ENCODE data around the gene TMEM163.

DNA sequence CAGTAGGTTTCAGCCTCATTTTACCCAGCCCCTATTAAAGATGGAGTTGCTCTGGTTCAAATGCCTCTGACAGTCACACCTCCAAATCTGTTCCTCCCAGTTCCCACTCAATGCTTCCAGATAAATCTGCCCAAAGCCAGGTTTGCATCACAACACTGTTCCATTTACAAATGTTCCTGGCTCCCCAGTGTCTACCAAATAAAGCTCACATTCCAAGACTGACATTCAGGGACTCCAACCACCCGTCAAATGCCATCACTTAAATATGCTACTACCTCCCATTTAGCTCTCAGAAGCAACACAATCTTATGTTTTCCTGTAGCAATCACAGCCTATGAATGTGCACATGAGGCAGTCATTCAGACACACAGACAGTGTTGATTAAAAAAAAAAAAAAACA, 127.3 kb downstream of the TMEM163 start:
- TF ChIP-seq, protein P1, sequence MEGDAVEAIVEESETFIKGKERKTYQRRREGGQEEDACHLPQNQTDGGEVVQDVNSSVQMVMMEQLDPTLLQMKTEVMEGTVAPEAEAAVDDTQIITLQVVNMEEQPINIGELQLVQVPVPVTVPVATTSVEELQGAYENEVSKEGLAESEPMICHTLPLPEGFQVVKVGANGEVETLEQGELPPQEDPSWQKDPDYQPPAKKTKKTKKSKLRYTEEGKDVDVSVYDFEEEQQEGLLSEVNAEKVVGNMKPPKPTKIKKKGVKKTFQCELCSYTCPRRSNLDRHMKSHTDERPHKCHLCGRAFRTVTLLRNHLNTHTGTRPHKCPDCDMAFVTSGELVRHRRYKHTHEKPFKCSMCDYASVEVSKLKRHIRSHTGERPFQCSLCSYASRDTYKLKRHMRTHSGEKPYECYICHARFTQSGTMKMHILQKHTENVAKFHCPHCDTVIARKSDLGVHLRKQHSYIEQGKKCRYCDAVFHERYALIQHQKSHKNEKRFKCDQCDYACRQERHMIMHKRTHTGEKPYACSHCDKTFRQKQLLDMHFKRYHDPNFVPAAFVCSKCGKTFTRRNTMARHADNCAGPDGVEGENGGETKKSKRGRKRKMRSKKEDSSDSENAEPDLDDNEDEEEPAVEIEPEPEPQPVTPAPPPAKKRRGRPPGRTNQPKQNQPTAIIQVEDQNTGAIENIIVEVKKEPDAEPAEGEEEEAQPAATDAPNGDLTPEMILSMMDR (IDR thresholded peaks at IDR 0.05; ENCODE audit: extremely low read depth in 1 of 2, insufficient read depth in 1 of 2, low read depth in 1 of 2, low read length in 2 of 2), result no peak
- TF ChIP-seq EZH2 (IDR thresholded peaks at IDR 0.05; ENCODE audit: borderline replicate concordance, low read depth, low read length, severe bottlenecking), result no peak
- TF ChIP-seq, protein P2, sequence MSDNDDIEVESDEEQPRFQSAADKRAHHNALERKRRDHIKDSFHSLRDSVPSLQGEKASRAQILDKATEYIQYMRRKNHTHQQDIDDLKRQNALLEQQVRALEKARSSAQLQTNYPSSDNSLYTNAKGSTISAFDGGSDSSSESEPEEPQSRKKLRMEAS (IDR thresholded peaks at IDR 0.05; ENCODE audit: insufficient read depth, insufficient read length), result no peak
- TF ChIP-seq POLR2A (IDR thresholded peaks at IDR 0.05; ENCODE audit: low read depth, low read length), result no peak
- TF ChIP-seq POLR2AphosphoS5 (IDR thresholded peaks at IDR 0.05; ENCODE audit: insufficient read depth, low read depth, low read length), result no peak
- no peak for TF ChIP-seq MYC (IDR thresholded peaks at IDR 0.05; ENCODE audit: low read depth, low read length)
- TF ChIP-seq JUN (IDR thresholded peaks at IDR 0.05; ENCODE audit: borderline replicate concordance, insufficient read depth, insufficient read length, low read depth), result no peak
